Testis (tissue), 3 donors: ENCODE results near the gene ERCC6L2. TPM values are rescaled to one million over a fixed set of nuclear protein-coding genes. Genes with fewer than 3 reads are reported as not detected.

Experiments used
- DNase-seq: peaks from one replicate; pipeline ENCODE4 v3.0.0-alpha.2; 2019
- H3K27ac ChIP-seq, 2 donors: fragments of 200-600 bp; sonication (generic); one replicate each; pipeline ENCODE4 v1.5.1; 2019
- H3K27me3 ChIP-seq: fragments of 200-600 bp; sonication (generic); one replicate; pipeline ENCODE4 v1.5.1; 2019
- H3K36me3 ChIP-seq: fragments of 200-600 bp; sonication (generic); one replicate; pipeline ENCODE4 v1.5.1; 2017; ENCODE audit warnings: low read depth; ENCODE audit errors: missing control alignments
- H3K4me1 ChIP-seq: fragments of 200-600 bp; sonication (generic); one replicate; pipeline ENCODE4 v1.5.1; 2019
- H3K4me3 ChIP-seq, 2 donors: fragments of 200-600 bp; sonication (generic); one replicate each; pipeline ENCODE4 v1.5.1; 2017 to 2019
- H3K9me3 ChIP-seq: fragments of 200-600 bp; sonication (generic); one replicate; pipeline ENCODE4 v1.5.1; 2017
- POLR2A ChIP-seq: fragments of 450-650 bp; IDR thresholded peaks from one replicate; pipeline ENCODE4 v1.6.1; 2017; ENCODE audit warnings: antibody characterized with exemption, mild to moderate bottlenecking, moderate library complexity
- WGBS, 2 donors: methylation state at CpG; one replicate each; pipeline ENCODE4 v1.1.5; 2018; 5-methylcytosine and 5-hydroxymethylcytosine counted together
- intact Hi-C: fragments of 100-400 bp; cut with DNase I; formaldehyde crosslinking; loops from one replicate; pipeline ENCODE4 v1.15.1; 2023; ENCODE audit warnings: low total_unique reads
- polyA plus RNA-seq: library from polyadenylated mRNA; stranded (reverse); fragments of 350-450 nt; fragmentation: Illumina TruSeq; extraction: RNeasy Lipid Tissue Mini Kit (QIAGEN cat#74804); gene quantifications from one replicate; pipeline ENCODE4 v1.2.3, GENCODE V29; 2014; ENCODE audit warnings: low read depth, low replicate concordance; ENCODE audit not compliant: insufficient read depth
- total RNA-seq, 2 donors: library from RNA; depleted of rRNA; stranded (reverse); fragments of >200 nt; gene quantifications; one replicate each; pipeline ENCODE4 v1.2.3, GENCODE V29; 2016
- TF ChIP-seq, protein P1 (sequence below), 3 experiments: fragments of 450-650 bp in 2 of 3; fragments of 200-600 bp in 1 of 3; sonication (generic) in 1 of 3; IDR thresholded peaks; one replicate each; pipeline ENCODE4 v1.5.1; 2016 to 2019; ENCODE audit warnings: antibody characterized with exemption in 3 of 3, mild to moderate bottlenecking in 2 of 3, moderate library complexity in 1 of 3

The ERCC6L2 gene
- total and polyA plus RNA-seq, 3 donors from 2014 or later, result 14.8 to 100 (median 83.9) TPM

DNA sequence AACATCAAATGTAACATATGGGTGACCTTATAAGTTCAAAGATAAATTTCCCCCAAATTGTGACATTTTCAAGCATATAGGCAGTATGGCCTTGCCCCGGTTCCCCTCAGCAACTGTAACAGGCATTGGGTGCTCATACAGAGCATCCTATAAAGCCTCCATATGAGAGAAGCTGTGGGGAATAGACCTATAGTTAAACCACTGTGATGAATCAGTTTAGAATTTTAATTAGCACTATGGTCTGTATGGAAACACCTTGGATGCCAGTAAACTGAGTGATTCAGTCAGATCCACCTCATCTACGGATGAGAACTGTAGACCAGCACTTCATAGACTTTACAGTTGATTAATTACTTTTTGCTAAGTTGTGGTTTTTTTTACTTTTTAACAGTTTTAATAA is 79.4 kb downstream of the ERCC6L2 start:
- WGBS, 2 donors, result 90 to 97% methylated on average over 2 of the region's 2 CpGs
- intact Hi-C loops, result no loop called here
- TF ChIP-seq, protein P1, sequence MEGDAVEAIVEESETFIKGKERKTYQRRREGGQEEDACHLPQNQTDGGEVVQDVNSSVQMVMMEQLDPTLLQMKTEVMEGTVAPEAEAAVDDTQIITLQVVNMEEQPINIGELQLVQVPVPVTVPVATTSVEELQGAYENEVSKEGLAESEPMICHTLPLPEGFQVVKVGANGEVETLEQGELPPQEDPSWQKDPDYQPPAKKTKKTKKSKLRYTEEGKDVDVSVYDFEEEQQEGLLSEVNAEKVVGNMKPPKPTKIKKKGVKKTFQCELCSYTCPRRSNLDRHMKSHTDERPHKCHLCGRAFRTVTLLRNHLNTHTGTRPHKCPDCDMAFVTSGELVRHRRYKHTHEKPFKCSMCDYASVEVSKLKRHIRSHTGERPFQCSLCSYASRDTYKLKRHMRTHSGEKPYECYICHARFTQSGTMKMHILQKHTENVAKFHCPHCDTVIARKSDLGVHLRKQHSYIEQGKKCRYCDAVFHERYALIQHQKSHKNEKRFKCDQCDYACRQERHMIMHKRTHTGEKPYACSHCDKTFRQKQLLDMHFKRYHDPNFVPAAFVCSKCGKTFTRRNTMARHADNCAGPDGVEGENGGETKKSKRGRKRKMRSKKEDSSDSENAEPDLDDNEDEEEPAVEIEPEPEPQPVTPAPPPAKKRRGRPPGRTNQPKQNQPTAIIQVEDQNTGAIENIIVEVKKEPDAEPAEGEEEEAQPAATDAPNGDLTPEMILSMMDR (IDR thresholded peaks at IDR 0.05), result no peak
- TF ChIP-seq POLR2A, result no peak

GRCh38 chr9:95962936-95963335 is 87.4 kb downstream of the ERCC6L2 start:
- H3K27me3 ChIP-seq, result no peaks in the 10 kb centered on the region
- H3K4me1 ChIP-seq, result no peaks in the 10 kb centered on the region
- no peak for TF ChIP-seq POLR2A
- no peaks in the 10 kb centered on the region for H3K9me3 ChIP-seq
- intact Hi-C loops, result no loop called here
- H3K4me3 ChIP-seq, result no peak overlapping the region
- H3K27ac ChIP-seq, result no peak overlapping the region
- no peaks in the 10 kb centered on the region for H3K36me3 ChIP-seq
- DNase-seq, result no peak
- 85 to 89% methylated on average over 2 of the region's 2 CpGs for WGBS, 2 donors

More for the DNA sequence above, 79.4 kb downstream of the ERCC6L2 start:
- Histone ChIP-seq H3K27me3 (no peaks in the 10 kb centered on the region), H3K4me1 (no peaks in the 10 kb centered on the region), H3K9me3 (no peaks in the 10 kb centered on the region), H3K27ac (no peak overlapping the region), H3K4me3 (no peak overlapping the region), H3K36me3 (no peaks in the 10 kb centered on the region)
- no peak for DNase-seq

DNA sequence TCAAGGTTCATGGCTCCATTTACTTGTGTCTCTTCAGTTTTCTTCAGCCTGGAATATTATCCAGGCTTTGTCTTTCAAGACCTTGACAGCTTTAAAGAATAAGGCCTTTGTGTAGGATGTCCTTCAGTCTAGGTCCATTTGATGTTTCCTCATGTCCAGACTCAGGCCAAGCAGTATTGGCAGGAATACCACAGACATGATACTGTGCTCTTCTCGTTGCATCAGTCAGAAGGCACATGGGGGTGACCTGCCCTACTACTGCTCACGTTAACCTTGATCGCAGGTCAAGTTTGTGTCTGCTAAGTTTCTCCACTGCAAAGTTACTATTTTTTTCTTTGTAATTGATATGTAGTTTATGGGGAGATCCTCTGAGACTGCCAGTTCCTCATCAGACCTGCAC is 88.2 kb downstream of the ERCC6L2 start:
- no peaks in the 10 kb centered on the region for H3K27me3 ChIP-seq
- H3K9me3 ChIP-seq, result no peaks in the 10 kb centered on the region
- DNase-seq, result peak; percentile 33
- 55 to 67% methylated on average over 3 of the region's 3 CpGs for WGBS, 2 donors
- H3K27ac ChIP-seq, result no peak overlapping the region
- TF ChIP-seq, protein P1 (IDR thresholded peaks at IDR 0.05), result no peak
- TF ChIP-seq POLR2A, result no peak
- no peak overlapping the region for H3K4me3 ChIP-seq
- intact Hi-C loops, result no loop called here
- no peaks in the 10 kb centered on the region for H3K4me1 ChIP-seq
- H3K36me3 ChIP-seq, result no peaks in the 10 kb centered on the region

- Histone ChIP-seq H3K27ac (no peak overlapping the region), H3K4me3 (no peak overlapping the region)
- no peak for DNase-seq
Observed at GRCh38 chr9:95966306-95966705, 90.8 kb downstream of the ERCC6L2 start.

GRCh38 chr9:95970317-95970716 is 94.8 kb downstream of the ERCC6L2 start:
- Histone ChIP-seq H3K27me3 (no peaks in the 10 kb centered on the region), H3K4me1 (no peaks in the 10 kb centered on the region), H3K9me3 (no peaks in the 10 kb centered on the region), H3K36me3 (no peaks in the 10 kb centered on the region), H3K4me3 (no peak overlapping the region), H3K27ac (no peak overlapping the region)
- TF ChIP-seq, protein P1 (IDR thresholded peaks at IDR 0.05), result no peak
- TF ChIP-seq POLR2A, result no peak
- DNase-seq, result no peak
- intact Hi-C loops, result no loop called here

More at GRCh38 chr9:95966306-95966705, 90.8 kb downstream of the ERCC6L2 start:
- H3K9me3 ChIP-seq, result no peaks in the 10 kb centered on the region
- WGBS, 2 donors, result 52 to 60% methylated on average over 2 of the region's 2 CpGs
- TF ChIP-seq, protein P1 (IDR thresholded peaks at IDR 0.05), result no peak
- no peak for TF ChIP-seq POLR2A
- no peaks in the 10 kb centered on the region for H3K27me3 ChIP-seq
- no peaks in the 10 kb centered on the region for H3K4me1 ChIP-seq
- intact Hi-C loops, result no loop called here
- H3K36me3 ChIP-seq, result no peaks in the 10 kb centered on the region
